ENCODE measurements around the gene SORL1.

SORL1 gene

GRCh38 chr11:121587182-121587581 lies 135.1 kb downstream of the SORL1 start:
- no peak for DNase-seq (ENCODE audit: low read depth in 2 of 2)

- no peak for DNase-seq (ENCODE audit: low read depth in 2 of 2)
Measured at GRCh38 chr11:121588747-121589146, 136.6 kb downstream of the SORL1 start.

- DNase-seq (ENCODE audit: low read depth in 2 of 2): peak; percentile 4 to 10
Measured at GRCh38 chr11:121589946-121590537, 137.9 kb downstream of the SORL1 start.

- DNase-seq (ENCODE audit: low read depth in 2 of 2): no peak
Measured at GRCh38 chr11:121590772-121591404, 138.8 kb downstream of the SORL1 start.

GRCh38 chr11:121591405-121592033 lies 139.4 kb downstream of the SORL1 start:
- peak; percentile 38 to 45 for DNase-seq (ENCODE audit: low read depth in 2 of 2)

- DNase-seq (ENCODE audit: low read depth in 2 of 2): no peak
Measured at GRCh38 chr11:121592708-121593107, 140.6 kb downstream of the SORL1 start.

- DNase-seq (ENCODE audit: low read depth in 2 of 2): no peak
Measured at GRCh38 chr11:121595717-121596161, 143.6 kb downstream of the SORL1 start.

- DNase-seq (ENCODE audit: low read depth in 2 of 2): no peak
Measured at GRCh38 chr11:121596195-121597155, 144.4 kb downstream of the SORL1 start.

- no peak for DNase-seq (ENCODE audit: low read depth in 2 of 2)
Measured at GRCh38 chr11:121603316-121603715, 151.2 kb downstream of the SORL1 start.

GRCh38 chr11:121604152-121604551 lies 152.0 kb downstream of the SORL1 start:
- no peak for DNase-seq (ENCODE audit: low read depth in 2 of 2)

GRCh38 chr11:121606354-121606753 lies 154.2 kb downstream of the SORL1 start:
- no peak for DNase-seq (ENCODE audit: low read depth in 2 of 2)

GRCh38 chr11:121607341-121607740 lies 155.2 kb downstream of the SORL1 start:
- DNase-seq (ENCODE audit: low read depth in 2 of 2): no peak

GRCh38 chr11:121608545-121609098 lies 156.5 kb downstream of the SORL1 start:
- DNase-seq (ENCODE audit: low read depth in 2 of 2): no peak

GRCh38 chr11:121610706-121611105 lies 158.6 kb downstream of the SORL1 start:
- no peak for DNase-seq (ENCODE audit: low read depth in 2 of 2)

GRCh38 chr11:121611242-121611641 lies 159.1 kb downstream of the SORL1 start:
- no peak for DNase-seq (ENCODE audit: low read depth in 2 of 2)

- no peak for DNase-seq (ENCODE audit: low read depth in 2 of 2)
Measured at GRCh38 chr11:121613724-121614123, 161.6 kb downstream of the SORL1 start.

GRCh38 chr11:121614636-121615240 lies 162.6 kb downstream of the SORL1 start:
- no peak for DNase-seq (ENCODE audit: low read depth in 2 of 2)

GRCh38 chr11:121615501-121615900 lies 163.4 kb downstream of the SORL1 start:
- DNase-seq (ENCODE audit: low read depth in 2 of 2): no peak

- no peak for DNase-seq (ENCODE audit: low read depth in 2 of 2)
Measured at GRCh38 chr11:121618516-121618915, 166.4 kb downstream of the SORL1 start.

- DNase-seq (ENCODE audit: low read depth in 2 of 2): no peak
Measured at GRCh38 chr11:121625777-121626506, 173.8 kb downstream of the SORL1 start.

GRCh38 chr11:121626507-121626875 lies 174.4 kb downstream of the SORL1 start:
- DNase-seq (ENCODE audit: low read depth in 2 of 2): no peak

Measured in stimulated activated CD8-positive, alpha-beta memory T cell treated with anti-CD3 and anti-CD28 coated beads, Interleukin-15, amount 100 ng/mL, for 48 hours (primary cell).